Kidney (tissue), 14 donors: ENCODE data around the gene BABAM2. TPM values are rescaled to one million over a fixed set of nuclear protein-coding genes. Genes with fewer than 3 reads are reported as not detected.

ENCODE experiments used
- DNase-seq, 5 donors: peaks; one replicate each; pipeline ENCODE4 v3.0.0-alpha.2; 2013 to 2020
- FAIRE-seq: peaks from 2 replicates; lab custom pipeline; 2012; peaks lifted over from hg19 to GRCh38; lab: Jason Lieb, UNC
- H3K27ac ChIP-seq, 2 donors: one replicate each; pipeline ENCODE4 v1.7.0; 2013; ENCODE audit warnings: low read depth in 2 of 2, low read length in 2 of 2, inconsistent platforms in 1 of 2
- H3K27me3 ChIP-seq: one replicate; pipeline ENCODE4 v1.7.1; 2013; ENCODE audit warnings: low read length, inconsistent platforms; ENCODE audit not compliant: control insufficient read depth, insufficient read depth
- H3K36me3 ChIP-seq, 3 donors: one replicate each; pipeline versions ENCODE4 v1.7.0 to v1.7.1; 2013; ENCODE audit warnings: low read length in 3 of 3, control low read depth in 1 of 3, inconsistent platforms in 1 of 3; ENCODE audit not compliant: insufficient read depth in 3 of 3, control insufficient read depth in 2 of 3
- H3K4me1 ChIP-seq, 3 donors: one replicate each; pipeline versions ENCODE4 v1.7.0 to v1.7.1; 2013; ENCODE audit warnings: low read length in 3 of 3, inconsistent platforms in 1 of 3, low read depth in 1 of 3; ENCODE audit not compliant: control insufficient read depth in 2 of 3, insufficient read depth in 2 of 3
- H3K4me3 ChIP-seq, 3 donors: one replicate each; pipeline versions ENCODE4 v1.7.0 to v1.8.1; 2013; ENCODE audit warnings: low read length in 3 of 3, control low read depth in 1 of 3, inconsistent platforms in 1 of 3
- H3K9ac ChIP-seq, 3 donors: one replicate each; pipeline versions ENCODE4 v1.7.0 to v1.7.1; 2013; ENCODE audit warnings: low read length in 3 of 3, control low read depth in 1 of 3, inconsistent platforms in 1 of 3
- H3K9me3 ChIP-seq, 3 donors: one replicate each; pipeline versions ENCODE4 v1.7.0 to v1.7.1; 2013; ENCODE audit warnings: low read length in 3 of 3, control low read depth in 1 of 3, inconsistent platforms in 1 of 3; ENCODE audit not compliant: control insufficient read depth in 2 of 3, insufficient read depth in 1 of 3
- intact Hi-C: fragments of 100-400 bp; cut with DNase I; formaldehyde crosslinking; loops from one replicate; pipeline ENCODE4 v1.11.1; 2022
- polyA plus RNA-seq: library from polyadenylated mRNA; stranded (reverse); fragments of 350-450 nt; fragmentation: Illumina TruSeq; extraction: RNeasy Lipid Tissue Mini Kit (QIAGEN cat#74804); gene quantifications from one replicate; pipeline ENCODE4 v1.2.3, GENCODE V29; 2014; ENCODE audit warnings: low read depth, low replicate concordance; ENCODE audit not compliant: insufficient read depth
- total RNA-seq: library from RNA; stranded (reverse); fragmentation: NEBNext Ultra II Directional; extraction: Animal tissue kit (Norgen Biotek cat#: 25700); gene quantifications from one replicate; pipeline ENCODE4 v1.2.1, GENCODE V29; 2021
- TF ChIP-seq, protein P1 (sequence below): IDR thresholded peaks from 3 replicates; pipeline ENCODE4 v1.5.1; 2012; ENCODE audit warnings: mild to moderate bottlenecking, moderate library complexity, borderline replicate concordance; ENCODE audit not compliant: insufficient read depth; ENCODE audit errors: extremely low read depth
- donor health status: control.
- donor health status: control.
- donor health status: control.
- donor health status: control.
- donor health status: control.
- donor health status: DM: yes; HTN: yes; CAD: no.
- donor health status: Normal renal cell carcinoma (clear cell type).

BABAM2 gene
- total and polyA plus RNA-seq, 2 donors from 2014 or later, result 68.4 to 74.1 TPM

DNA sequence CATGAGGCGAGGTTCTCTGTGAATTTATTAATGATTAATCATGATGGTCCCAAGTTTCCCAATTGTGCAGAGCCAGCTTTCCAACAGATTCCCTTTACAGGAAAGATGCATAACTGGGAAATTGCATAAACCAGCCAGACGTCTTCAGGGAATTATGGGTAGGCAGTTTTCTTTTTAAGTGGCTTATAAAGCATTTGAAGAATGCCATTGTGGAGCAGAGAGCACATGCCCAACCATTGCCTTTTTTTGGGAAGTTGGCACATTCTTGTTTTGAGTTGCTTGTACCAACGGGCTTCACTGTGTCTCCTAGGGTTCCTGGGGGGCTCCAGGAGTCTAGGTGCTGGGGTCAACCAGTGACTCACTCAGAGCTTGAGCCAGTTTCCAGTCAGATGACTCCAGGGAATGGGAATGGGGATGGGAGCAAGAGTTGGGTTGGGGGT is 270.5 kb downstream of the BABAM2 start:
- intact Hi-C loops, result no loop called here
- Histone ChIP-seq H3K4me1 (peaks cover 2 to 17% (median 15%) of the 10 kb centered on the region in 3 donors), H3K4me3 (no peak overlapping the region), H3K9ac (no peak overlapping the region), H3K9me3 (peaks cover 0 to 1% (median 0%) of the 10 kb centered on the region in 3 donors), H3K36me3 (no peaks in the 10 kb centered on the region), H3K27me3 (no peaks in the 10 kb centered on the region), H3K27ac (no peak overlapping the region)
- TF ChIP-seq, protein P1, sequence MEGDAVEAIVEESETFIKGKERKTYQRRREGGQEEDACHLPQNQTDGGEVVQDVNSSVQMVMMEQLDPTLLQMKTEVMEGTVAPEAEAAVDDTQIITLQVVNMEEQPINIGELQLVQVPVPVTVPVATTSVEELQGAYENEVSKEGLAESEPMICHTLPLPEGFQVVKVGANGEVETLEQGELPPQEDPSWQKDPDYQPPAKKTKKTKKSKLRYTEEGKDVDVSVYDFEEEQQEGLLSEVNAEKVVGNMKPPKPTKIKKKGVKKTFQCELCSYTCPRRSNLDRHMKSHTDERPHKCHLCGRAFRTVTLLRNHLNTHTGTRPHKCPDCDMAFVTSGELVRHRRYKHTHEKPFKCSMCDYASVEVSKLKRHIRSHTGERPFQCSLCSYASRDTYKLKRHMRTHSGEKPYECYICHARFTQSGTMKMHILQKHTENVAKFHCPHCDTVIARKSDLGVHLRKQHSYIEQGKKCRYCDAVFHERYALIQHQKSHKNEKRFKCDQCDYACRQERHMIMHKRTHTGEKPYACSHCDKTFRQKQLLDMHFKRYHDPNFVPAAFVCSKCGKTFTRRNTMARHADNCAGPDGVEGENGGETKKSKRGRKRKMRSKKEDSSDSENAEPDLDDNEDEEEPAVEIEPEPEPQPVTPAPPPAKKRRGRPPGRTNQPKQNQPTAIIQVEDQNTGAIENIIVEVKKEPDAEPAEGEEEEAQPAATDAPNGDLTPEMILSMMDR, result no peak
- FAIRE-seq (no peak), DNase-seq (no peak)

DNA sequence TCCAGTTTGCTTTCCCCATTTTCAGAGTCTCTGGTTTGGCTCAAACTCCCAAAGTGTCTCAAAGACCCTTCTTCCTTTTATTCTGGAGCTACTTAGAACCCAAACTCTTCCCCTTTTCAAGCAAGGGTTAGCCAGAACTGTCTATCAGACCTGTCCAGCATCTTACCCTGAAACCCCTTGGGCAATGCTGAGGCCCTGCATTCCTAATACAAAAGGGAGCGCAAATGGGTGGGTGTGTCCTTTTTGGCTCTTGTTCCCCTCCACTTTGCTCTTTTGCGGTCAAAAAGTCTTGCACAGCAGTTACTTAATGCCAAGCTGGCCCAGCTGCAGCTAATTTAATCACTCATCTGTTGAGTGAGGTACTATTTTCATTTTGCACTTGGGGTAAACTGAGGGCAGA is 270.9 kb downstream of the BABAM2 start:
- H3K27ac ChIP-seq, result no peak overlapping the region
- FAIRE-seq, result no peak
- no peaks in the 10 kb centered on the region for H3K36me3 ChIP-seq
- peaks cover 2 to 17% (median 15%) of the 10 kb centered on the region in 3 donors for H3K4me1 ChIP-seq
- no peaks in the 10 kb centered on the region for H3K9me3 ChIP-seq
- H3K9ac ChIP-seq, result no peak overlapping the region
- TF ChIP-seq, protein P1, result no peak
- intact Hi-C loops, result no loop called here
- no peaks in the 10 kb centered on the region for H3K27me3 ChIP-seq
- DNase-seq, result no peak
- no peak overlapping the region for H3K4me3 ChIP-seq

DNA sequence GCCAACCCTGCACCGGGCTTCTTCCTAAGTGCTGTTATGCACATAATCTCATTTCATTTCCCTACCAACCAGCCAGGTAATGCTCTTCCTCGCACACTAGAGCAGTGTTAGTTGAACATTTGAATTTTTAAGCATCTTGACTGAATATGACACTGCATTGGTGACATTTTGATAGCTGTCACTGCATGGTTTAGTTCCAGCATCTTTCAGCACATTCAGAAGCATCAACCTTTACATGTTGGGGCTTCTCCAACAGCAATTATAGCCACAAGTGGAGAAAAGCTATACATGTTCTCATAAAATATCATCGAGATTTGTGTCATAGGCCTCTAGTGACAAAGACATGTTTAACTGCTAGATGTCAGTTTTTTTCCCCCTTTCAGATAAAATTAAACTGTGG is 272.0 kb downstream of the BABAM2 start:
- DNase-seq (no peak), FAIRE-seq (no peak)
- intact Hi-C loops, result no loop called here
- H3K27ac ChIP-seq, result no peak overlapping the region
- H3K4me1 ChIP-seq, result peaks cover 2 to 17% (median 15%) of the 10 kb centered on the region in 3 donors
- H3K9ac ChIP-seq, result no peak overlapping the region
- no peaks in the 10 kb centered on the region for H3K9me3 ChIP-seq
- no peak overlapping the region for H3K4me3 ChIP-seq
- H3K36me3 ChIP-seq, result no peaks in the 10 kb centered on the region
- H3K27me3 ChIP-seq, result no peaks in the 10 kb centered on the region
- TF ChIP-seq, protein P1, result no peak

DNA sequence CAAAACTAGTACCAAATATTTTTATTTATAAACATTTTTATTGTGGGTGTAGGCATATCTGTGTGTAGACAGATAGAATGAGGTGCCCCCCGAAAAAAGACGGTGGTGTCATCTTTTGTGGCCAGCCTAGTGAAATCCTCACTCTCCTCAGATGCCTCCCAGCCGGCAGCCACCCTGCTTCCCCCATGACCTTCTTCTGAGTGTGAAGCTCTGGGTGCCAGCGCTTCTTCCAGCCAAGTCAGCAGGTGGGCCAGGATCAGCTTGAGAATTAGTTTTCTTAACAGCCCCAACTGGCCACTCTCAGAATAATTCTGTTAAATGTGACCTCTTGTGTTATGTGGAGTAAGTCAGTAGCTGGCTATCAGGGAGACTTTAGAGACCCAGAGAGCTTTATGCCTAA is 272.5 kb downstream of the BABAM2 start:
- no peak overlapping the region for H3K27ac ChIP-seq
- H3K4me3 ChIP-seq, result no peak overlapping the region
- DNase-seq (no peak), FAIRE-seq (no peak)
- no peaks in the 10 kb centered on the region for H3K9me3 ChIP-seq
- no peaks in the 10 kb centered on the region for H3K36me3 ChIP-seq
- H3K9ac ChIP-seq, result no peak overlapping the region
- H3K27me3 ChIP-seq, result no peaks in the 10 kb centered on the region
- TF ChIP-seq, protein P1, result no peak
- intact Hi-C loops, result no loop called here
- peaks cover 2 to 17% (median 15%) of the 10 kb centered on the region in 3 donors for H3K4me1 ChIP-seq
